Activated CD8-positive, alpha-beta T cell treated with anti-CD3 and anti-CD28 coated beads, Interleukin-2, amount 10 ng/mL, durations not matched to agents 7 days and 5 days (primary cell): ENCODE results near the gene MN1. TPM values are rescaled to one million over a fixed set of nuclear protein-coding genes. Genes with fewer than 3 reads are reported as not detected.

ENCODE experiments used
- ATAC-seq: fragments of 150-1000 bp; cut with Tn5 transposase; one replicate; pipeline ENCODE4 v1.10.0; 2021; ENCODE audit warnings: moderate library complexity
- CTCF ChIA-PET: fragments of 350-600 bp; sonication (Branson Sonifier 250); formaldehyde crosslinking; loops from one replicate; lab custom pipeline; 2021; ENCODE audit warnings: antibody characterized with exemption; lab: Charles Lee
- POLR2A ChIA-PET: fragments of 350-600 bp; sonication (Branson Sonifier 250); formaldehyde crosslinking; loops from one replicate; lab custom pipeline; 2021; ENCODE audit warnings: antibody characterized with exemption; lab: Charles Lee
- DNase-seq: peaks from one replicate; pipeline ENCODE4 v3.0.0-alpha.2; 2020
- H3K27ac Mint-ChIP-seq: one replicate; pipeline ENCODE4 v1.8.0; 2021; ENCODE audit warnings: mild to moderate bottlenecking, mixed read lengths
- H3K27me3 Mint-ChIP-seq: one replicate; pipeline ENCODE4 v1.8.0; 2021; ENCODE audit warnings: low read depth, mixed read lengths
- H3K36me3 Mint-ChIP-seq: one replicate; pipeline ENCODE4 v1.8.0; 2021; ENCODE audit warnings: low read depth, mixed read lengths
- H3K4me1 Mint-ChIP-seq: one replicate; pipeline ENCODE4 v1.8.0; 2021; ENCODE audit warnings: low read depth, mixed read lengths
- H3K4me3 Mint-ChIP-seq: one replicate; pipeline ENCODE4 v1.8.0; 2021; ENCODE audit warnings: mild to moderate bottlenecking, mixed read lengths
- H3K9me3 Mint-ChIP-seq: one replicate; pipeline ENCODE4 v1.8.0; 2022; ENCODE audit warnings: mixed read lengths; ENCODE audit not compliant: insufficient read depth
- total RNA-seq, 2 experiments: library from RNA; stranded (reverse); gene quantifications; one replicate each; pipeline ENCODE4 v1.2.3, GENCODE V29; 2021

MN1 gene
- total RNA-seq, 2 experiments from 2014 or later: 0.11 to 0.13 TPM

DNA sequence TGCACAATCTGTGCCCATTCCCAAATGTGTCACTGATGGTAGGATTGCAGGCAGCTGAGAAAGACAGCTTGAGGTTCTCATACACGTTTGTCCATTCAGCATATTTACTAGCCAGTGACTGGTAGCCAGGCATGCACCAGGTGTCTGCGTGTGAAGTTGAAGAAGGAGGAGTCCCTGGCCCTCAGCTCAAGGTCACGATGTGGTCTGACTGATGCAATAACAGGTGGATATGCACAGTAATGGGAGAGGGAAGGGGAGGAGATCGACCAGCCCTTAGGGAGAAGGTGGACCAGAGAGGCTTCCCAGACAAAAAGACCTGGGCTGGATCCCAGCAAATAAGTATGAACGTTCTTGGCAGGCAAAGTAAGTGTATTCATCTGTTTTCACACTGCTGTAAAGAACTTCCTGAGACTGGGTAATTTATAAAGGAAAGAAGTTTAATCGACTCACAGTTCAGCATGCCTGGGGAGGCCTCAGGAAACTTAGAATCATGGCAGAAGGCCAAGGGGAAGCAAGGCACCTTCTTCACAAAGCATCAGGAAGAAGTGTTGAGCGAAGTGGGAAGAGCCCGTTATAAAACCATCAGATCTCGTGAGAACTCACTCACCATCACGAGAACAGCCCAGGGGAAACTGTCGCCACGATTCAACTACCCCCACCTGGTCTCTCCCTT is 96.0 kb downstream of the MN1 start:
- POLR2A ChIA-PET: no interaction called here
- DNase-seq (no peak), ATAC-seq (no peak)
- Mint-ChIP-seq H3K27ac (no peak overlapping the region), H3K4me1 (peaks cover 4% of the 10 kb centered on the region), H3K27me3 (no peaks in the 10 kb centered on the region), H3K9me3 (no peaks in the 10 kb centered on the region), H3K4me3 (no peak overlapping the region), H3K36me3 (no peaks in the 10 kb centered on the region)
- CTCF ChIA-PET: no interaction called here

DNA sequence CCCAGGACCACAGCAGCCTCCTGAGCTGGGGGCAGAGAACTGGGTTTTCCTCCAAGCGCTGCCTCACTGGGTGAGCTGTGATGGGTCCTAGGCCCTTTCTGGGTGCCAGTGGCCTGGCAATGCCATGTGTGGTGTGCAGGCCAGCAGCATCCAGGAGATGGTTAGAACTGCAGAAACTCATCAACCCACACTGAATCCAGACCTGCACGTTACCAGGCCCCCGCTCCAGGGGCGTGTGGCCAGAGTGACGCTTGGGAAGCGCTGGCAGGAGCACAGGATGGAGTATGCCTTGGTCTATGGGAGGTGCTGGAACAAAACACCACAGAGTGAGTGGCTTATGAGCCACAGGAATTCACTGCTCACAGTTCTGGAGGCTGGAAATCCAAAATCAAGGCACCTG is 97.0 kb downstream of the MN1 start:
- DNase-seq (no peak), ATAC-seq (no peak)
- Mint-ChIP-seq H3K9me3 (no peaks in the 10 kb centered on the region), H3K4me3 (no peak overlapping the region), H3K36me3 (no peaks in the 10 kb centered on the region), H3K4me1 (no peaks in the 10 kb centered on the region), H3K27me3 (no peaks in the 10 kb centered on the region), H3K27ac (no peak overlapping the region)
- POLR2A ChIA-PET: no interaction called here
- CTCF ChIA-PET: no interaction called here

DNA sequence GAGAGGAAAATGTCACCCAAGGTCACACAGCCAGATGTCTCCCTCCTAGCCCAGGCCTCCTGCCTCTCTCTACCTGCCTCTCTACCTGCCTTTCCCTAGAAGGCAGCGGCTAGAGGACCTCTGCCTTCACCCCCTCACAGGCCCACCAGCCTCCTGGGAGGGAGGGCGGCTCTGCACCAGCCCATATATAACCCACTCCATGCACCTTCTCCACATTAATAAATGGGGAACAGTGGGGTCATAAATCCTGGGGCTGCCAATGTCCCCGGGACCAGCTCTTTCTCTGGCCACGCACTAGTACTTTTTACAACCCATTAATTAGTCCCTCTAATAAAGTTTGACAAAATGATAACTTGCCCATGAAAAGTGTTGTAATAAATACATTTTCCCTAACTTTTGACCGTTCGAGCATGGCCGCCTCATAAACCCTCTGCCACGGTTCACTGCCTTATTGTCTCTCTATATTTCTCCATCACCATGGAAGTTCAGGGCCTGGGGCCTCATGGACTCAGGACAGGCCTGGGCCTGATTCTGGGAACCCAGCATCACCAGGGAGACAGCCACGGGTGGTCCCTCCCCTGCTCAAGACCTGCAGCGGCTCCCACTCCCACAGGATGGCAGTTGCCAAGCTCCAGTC is 102.1 kb downstream of the MN1 start:
- DNase-seq (no peak), ATAC-seq (no peak)
- Mint-ChIP-seq H3K9me3 (peaks cover 5% of the 10 kb centered on the region), H3K36me3 (no peaks in the 10 kb centered on the region), H3K4me3 (no peak overlapping the region), H3K27ac (no peak overlapping the region), H3K4me1 (no peaks in the 10 kb centered on the region), H3K27me3 (no peaks in the 10 kb centered on the region)
- POLR2A ChIA-PET: no interaction called here
- CTCF ChIA-PET: no interaction called here

DNA sequence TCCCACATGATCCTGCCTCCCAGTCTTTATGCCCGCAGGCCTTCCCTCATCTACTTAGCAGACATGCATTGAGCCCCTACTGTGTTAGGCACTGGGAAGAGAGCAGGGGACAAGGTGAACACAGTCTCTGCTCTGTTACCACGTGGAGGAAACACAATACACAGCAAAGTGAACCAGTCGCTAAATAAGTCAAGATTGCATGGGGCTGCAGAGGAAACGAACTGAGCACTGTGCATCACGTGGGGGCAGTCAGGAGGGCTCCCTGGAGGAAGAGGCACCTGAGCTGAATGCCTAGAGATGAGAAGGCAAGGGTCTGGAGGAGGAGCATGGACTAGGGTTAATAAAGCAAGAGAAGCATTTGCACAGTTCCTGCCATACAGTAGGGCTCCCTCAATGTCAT is 102.7 kb downstream of the MN1 start:
- H3K9me3 Mint-ChIP-seq: peaks cover 5% of the 10 kb centered on the region
- no peaks in the 10 kb centered on the region for H3K36me3 Mint-ChIP-seq
- ATAC-seq: no peak
- ChIA-PET CTCF (no interaction called here), POLR2A (no interaction called here)
- H3K27ac Mint-ChIP-seq: no peak overlapping the region
- no peak overlapping the region for H3K4me3 Mint-ChIP-seq
- H3K4me1 Mint-ChIP-seq: no peaks in the 10 kb centered on the region
- no peaks in the 10 kb centered on the region for H3K27me3 Mint-ChIP-seq
- no peak for DNase-seq

Other genes with a start within 250 kb of the MN1 start
- 10 to 100 TPM; 78.7 to 84.1 TPM for gene PITPNB, start 117.5 kb upstream of the MN1 start, total RNA-seq